Neural progenitor cell (in vitro differentiated cells): ENCODE results near the gene PDE11A.

Experiments
- EZH2phosphoT487 ChIP-seq: fragments of 200-600 bp; sonication (generic); IDR thresholded peaks from 2 replicates; pipeline ENCODE4 v1.6.1; 2017; ENCODE audit warnings: antibody characterized with exemption
- TF ChIP-seq, protein P1 (sequence below): fragments of 200-600 bp; sonication (generic); IDR thresholded peaks from 2 replicates; pipeline ENCODE4 v1.5.1; 2017; ENCODE audit warnings: antibody characterized with exemption, mild to moderate bottlenecking

GRCh38 chr2:177660742-177661141 lies 411.8 kb downstream of the PDE11A start:
- no peak for TF ChIP-seq EZH2phosphoT487
- TF ChIP-seq, protein P1, sequence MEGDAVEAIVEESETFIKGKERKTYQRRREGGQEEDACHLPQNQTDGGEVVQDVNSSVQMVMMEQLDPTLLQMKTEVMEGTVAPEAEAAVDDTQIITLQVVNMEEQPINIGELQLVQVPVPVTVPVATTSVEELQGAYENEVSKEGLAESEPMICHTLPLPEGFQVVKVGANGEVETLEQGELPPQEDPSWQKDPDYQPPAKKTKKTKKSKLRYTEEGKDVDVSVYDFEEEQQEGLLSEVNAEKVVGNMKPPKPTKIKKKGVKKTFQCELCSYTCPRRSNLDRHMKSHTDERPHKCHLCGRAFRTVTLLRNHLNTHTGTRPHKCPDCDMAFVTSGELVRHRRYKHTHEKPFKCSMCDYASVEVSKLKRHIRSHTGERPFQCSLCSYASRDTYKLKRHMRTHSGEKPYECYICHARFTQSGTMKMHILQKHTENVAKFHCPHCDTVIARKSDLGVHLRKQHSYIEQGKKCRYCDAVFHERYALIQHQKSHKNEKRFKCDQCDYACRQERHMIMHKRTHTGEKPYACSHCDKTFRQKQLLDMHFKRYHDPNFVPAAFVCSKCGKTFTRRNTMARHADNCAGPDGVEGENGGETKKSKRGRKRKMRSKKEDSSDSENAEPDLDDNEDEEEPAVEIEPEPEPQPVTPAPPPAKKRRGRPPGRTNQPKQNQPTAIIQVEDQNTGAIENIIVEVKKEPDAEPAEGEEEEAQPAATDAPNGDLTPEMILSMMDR: no peak
